ENCODE data around the gene FBXL19. TPM values are rescaled to one million over a fixed set of nuclear protein-coding genes. Genes with fewer than 3 reads are reported as not detected.
A peak's percentile ranks its signal among the peaks of the same experiment; 100 is the strongest.

The FBXL19 gene
- total and polyA plus RNA-seq, 2 of the 13 experiments (the other 11 are each of a cell fraction or from before 2014, with no cell fraction given), result 6.0 to 13.7 TPM

DNA sequence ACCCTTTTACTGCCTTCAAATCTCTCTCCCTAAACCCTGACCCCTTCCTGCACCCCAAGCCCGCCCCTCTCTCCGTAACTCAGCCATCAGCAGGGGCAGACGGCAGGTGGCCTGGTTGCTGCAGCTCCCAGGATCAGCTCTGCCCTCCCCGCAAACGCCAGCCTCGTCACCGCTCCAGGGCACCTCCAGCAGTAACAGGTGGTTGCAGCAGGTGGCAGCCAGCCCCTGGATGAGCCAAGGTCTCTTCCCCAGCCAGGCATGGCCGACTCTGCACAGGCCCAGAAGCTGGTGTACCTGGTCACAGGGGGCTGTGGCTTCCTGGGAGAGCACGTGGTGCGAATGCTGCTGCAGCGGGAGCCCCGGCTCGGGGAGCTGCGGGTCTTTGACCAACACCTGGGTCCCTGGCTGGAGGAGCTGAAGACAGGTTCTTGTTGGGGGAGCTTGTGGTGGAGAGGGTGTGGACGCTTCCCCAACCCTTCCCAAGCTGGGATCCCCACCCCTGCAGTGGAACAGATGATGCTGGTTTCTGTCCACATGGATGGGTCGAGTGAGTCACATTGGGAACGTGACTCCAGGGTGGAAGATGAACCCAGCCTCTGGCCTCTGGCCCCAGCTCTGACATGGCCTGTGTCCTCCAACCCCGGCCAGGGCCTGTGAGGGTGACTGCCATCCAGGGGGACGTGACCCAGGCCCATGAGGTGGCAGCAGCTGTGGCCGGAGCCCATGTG, 62.2 kb downstream of the FBXL19 start (continued):
- TF ChIP-seq, protein P1, sequence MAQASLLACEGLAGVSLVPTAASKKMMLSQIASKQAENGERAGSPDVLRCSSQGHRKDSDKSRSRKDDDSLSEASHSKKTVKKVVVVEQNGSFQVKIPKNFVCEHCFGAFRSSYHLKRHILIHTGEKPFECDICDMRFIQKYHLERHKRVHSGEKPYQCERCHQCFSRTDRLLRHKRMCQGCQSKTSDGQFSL (CRISPR knock-in tag; IDR thresholded peaks at IDR 0.05), result 0 out of 2 replicates have a peak, but pooled peaks have one; percentile 40
- TF ChIP-seq CCAR2 (optimal IDR thresholded peaks at IDR 0.05; ENCODE audit: low read depth, low read length) (no peak), ZNF546 (CRISPR knock-in tag; conservative IDR thresholded peaks at IDR 0.05) (no peak), SMYD3 (CRISPR knock-in tag; IDR thresholded peaks at IDR 0.05) (peak; percentile 93; the same call in 1 of the 2 replicates), ZMYM3 (CRISPR knock-in tag; IDR thresholded peaks at IDR 0.05) (peak; percentile 77), RFX5 (IDR thresholded peaks at IDR 0.05; ENCODE audit: low read depth, low read length) (0 out of 2 replicates have a peak, but pooled peaks have one; percentile 30), RFX3 (CRISPR knock-in tag; IDR thresholded peaks at IDR 0.05) (no peak), ZNF577 (CRISPR knock-in tag; IDR thresholded peaks at IDR 0.05; ENCODE audit: borderline replicate concordance, low read depth) (no peak), RELA (CRISPR knock-in tag; IDR thresholded peaks at IDR 0.05) (no peak; the same call in 1 of the 2 replicates), HOXA3 (CRISPR knock-in tag; IDR thresholded peaks at IDR 0.05) (peak; percentile 49; the same call in 1 of the 2 replicates), KMT2A (CRISPR knock-in tag; IDR thresholded peaks at IDR 0.05) (no peak; the same call in 1 of the 2 replicates), PRPF4 (IDR thresholded peaks at IDR 0.05; ENCODE audit: low read depth, low read length, poor library complexity, severe bottlenecking) (no peak), ZNF660 (CRISPR knock-in tag; IDR thresholded peaks at IDR 0.05; ENCODE audit: borderline replicate concordance, low read depth) (no peak), ZNF749 (CRISPR knock-in tag; IDR thresholded peaks at IDR 0.05; ENCODE audit: borderline replicate concordance) (no peak), REPIN1 (CRISPR knock-in tag; IDR thresholded peaks at IDR 0.05; ENCODE audit: borderline replicate concordance, low read depth) (peak; percentile 95), ZNF83 (CRISPR knock-in tag; IDR thresholded peaks at IDR 0.05; ENCODE audit: borderline replicate concordance) (no peak)
- TF ChIP-seq, protein P2, sequence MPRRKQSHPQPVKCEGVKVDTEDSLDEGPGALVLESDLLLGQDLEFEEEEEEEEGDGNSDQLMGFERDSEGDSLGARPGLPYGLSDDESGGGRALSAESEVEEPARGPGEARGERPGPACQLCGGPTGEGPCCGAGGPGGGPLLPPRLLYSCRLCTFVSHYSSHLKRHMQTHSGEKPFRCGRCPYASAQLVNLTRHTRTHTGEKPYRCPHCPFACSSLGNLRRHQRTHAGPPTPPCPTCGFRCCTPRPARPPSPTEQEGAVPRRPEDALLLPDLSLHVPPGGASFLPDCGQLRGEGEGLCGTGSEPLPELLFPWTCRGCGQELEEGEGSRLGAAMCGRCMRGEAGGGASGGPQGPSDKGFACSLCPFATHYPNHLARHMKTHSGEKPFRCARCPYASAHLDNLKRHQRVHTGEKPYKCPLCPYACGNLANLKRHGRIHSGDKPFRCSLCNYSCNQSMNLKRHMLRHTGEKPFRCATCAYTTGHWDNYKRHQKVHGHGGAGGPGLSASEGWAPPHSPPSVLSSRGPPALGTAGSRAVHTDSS (CRISPR knock-in tag; conservative IDR thresholded peaks at IDR 0.05), result 0 out of 2 replicates have a peak, but pooled peaks have one; percentile 72
- TF ChIP-seq, protein P3, sequence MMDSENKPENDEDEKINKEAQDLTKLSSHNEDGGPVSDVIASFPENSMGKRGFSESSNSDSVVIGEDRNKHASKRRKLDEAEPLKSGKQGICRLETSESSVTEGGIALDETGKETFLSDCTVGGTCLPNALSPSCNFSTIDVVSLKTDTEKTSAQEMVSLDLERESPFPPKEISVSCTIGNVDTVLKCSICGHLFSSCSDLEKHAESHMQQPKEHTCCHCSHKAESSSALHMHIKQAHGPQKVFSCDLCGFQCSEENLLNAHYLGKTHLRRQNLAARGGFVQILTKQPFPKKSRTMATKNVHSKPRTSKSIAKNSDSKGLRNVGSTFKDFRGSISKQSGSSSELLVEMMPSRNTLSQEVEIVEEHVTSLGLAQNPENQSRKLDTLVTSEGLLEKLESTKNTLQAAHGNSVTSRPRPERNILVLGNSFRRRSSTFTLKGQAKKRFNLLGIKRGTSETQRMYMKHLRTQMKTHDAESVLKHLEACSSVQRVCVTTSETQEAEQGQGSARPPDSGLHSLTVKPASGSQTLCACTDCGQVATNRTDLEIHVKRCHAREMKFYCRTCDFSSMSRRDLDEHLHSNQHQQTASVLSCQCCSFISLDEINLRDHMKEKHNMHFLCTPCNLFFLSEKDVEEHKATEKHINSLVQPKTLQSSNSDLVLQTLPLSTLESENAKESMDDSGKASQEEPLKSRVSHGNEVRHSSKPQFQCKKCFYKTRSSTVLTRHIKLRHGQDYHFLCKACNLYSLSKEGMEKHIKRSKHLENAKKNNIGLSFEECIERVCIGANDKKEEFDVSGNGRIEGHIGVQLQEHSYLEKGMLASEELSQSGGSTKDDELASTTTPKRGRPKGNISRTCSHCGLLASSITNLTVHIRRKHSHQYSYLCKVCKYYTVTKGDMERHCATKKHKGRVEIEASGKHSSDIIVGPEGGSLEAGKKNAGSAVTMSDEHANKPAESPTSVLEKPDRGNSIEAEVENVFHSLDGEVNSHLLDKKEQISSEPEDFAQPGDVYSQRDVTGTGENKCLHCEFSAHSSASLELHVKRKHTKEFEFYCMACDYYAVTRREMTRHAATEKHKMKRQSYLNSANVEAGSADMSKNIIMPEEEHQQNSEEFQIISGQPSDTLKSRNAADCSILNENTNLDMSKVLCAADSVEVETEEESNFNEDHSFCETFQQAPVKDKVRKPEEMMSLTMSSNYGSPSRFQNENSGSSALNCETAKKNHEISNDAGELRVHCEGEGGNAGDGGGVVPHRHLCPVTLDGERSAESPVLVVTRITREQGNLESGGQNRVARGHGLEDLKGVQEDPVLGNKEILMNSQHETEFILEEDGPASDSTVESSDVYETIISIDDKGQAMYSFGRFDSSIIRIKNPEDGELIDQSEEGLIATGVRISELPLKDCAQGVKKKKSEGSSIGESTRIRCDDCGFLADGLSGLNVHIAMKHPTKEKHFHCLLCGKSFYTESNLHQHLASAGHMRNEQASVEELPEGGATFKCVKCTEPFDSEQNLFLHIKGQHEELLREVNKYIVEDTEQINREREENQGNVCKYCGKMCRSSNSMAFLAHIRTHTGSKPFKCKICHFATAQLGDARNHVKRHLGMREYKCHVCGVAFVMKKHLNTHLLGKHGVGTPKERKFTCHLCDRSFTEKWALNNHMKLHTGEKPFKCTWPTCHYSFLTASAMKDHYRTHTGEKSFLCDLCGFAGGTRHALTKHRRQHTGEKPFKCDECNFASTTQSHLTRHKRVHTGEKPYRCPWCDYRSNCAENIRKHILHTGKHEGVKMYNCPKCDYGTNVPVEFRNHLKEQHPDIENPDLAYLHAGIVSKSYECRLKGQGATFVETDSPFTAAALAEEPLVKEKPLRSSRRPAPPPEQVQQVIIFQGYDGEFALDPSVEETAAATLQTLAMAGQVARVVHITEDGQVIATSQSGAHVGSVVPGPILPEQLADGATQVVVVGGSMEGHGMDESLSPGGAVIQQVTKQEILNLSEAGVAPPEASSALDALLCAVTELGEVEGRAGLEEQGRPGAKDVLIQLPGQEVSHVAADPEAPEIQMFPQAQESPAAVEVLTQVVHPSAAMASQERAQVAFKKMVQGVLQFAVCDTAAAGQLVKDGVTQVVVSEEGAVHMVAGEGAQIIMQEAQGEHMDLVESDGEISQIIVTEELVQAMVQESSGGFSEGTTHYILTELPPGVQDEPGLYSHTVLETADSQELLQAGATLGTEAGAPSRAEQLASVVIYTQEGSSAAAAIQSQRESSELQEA (CRISPR knock-in tag; IDR thresholded peaks at IDR 0.05; ENCODE audit: not compliant biosample characterization), result peak; percentile 54
- TF ChIP-seq, protein P4, sequence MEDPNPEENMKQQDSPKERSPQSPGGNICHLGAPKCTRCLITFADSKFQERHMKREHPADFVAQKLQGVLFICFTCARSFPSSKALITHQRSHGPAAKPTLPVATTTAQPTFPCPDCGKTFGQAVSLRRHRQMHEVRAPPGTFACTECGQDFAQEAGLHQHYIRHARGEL (CRISPR knock-in tag; IDR thresholded peaks at IDR 0.05), result no peak; the same call in 1 of the 2 replicates

Data from HepG2 (cell line).